ENCODE measurements around the gene HSP90AB1.
"Not testable (repeated sequence)": the region's sequence is repeated elsewhere in the genome, so short reads cannot be mapped to it uniquely, and the experiment has no call there.

Gene HSP90AB1

DNA sequence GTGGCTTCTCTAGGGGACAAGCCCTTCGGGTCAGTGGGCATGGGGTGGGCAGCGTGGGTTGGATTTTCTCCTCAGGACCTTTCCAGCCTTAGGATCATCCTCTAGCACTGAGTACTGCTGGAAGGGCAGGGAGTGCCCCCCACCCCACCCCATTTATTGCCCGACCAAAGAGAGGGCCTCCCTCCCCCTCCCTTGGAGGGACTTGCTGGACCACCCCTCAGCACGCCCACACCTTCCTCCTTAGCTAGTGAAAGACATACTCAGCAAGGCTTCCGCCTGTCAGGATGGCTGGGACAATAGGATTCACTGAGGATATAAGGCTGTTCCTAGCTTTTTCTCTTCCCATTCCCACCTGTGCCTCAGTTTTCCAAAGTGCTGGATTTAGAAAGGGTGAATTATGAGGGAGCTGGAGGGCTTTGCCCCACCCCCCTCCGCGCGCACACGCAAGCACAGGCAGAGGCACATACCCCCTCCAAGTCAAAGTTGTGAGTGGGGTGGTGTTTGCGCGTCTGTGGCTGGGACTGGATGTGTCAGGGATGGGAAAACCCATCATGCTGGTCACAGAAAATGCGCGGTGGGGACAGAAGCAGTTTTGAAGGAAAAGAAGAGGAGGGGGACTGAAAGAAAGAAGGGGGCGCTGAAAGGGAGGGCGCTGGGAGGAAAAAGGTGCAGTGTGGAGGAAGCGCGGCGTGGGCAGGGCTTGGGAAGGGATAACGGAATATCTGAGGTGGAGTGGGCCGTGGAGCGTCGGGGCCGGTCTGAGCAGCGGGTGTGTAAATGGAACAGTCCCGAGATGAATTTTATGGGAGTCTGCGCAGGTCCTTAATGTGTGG lies 24.2 kb upstream of the HSP90AB1 start:
- peak; percentile 11 for DNase-seq

DNA sequence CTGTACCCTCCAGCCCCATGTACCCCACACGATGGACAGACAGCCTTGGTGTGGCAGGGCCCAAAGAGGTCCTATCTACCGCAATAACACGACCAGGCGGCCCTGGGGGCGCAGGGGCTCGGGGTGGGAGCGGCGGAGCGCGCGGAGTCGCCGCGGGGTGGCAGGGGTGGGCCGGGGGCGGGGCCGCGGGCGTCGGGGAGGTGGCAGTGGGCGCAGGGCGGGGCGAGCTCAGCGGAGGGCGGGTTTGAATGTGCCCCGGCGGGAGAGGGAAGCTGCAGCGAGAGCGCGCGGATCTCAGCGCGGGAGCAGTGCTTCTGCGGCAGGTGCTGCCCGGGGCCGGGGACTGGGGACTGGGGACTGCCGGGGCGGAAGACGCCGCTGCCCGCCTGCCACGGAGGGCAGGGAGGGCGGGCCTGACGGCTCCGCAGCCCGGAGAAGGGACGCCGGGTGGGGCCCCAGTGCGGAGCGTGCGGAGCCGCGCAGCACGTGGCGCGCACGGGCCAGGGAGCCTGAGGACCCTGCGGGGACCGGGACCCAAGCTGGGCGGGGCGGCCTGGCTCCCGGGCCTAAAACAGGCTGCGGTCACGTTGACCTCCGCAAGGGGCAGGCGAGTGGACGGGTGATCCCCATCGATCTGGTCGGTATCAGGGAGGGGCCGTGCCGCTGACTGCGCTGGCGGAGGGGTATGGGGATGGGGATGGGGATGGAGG lies 23.4 kb upstream of the HSP90AB1 start, which contains the start of gene SLC29A1:
SLC29A1 (plus strand) TSS at position 277 of the 710 bp plus-strand sequence. CDS start 3,719 bp downstream, outside the sequence.
- peak; percentile 70 for DNase-seq

DNA sequence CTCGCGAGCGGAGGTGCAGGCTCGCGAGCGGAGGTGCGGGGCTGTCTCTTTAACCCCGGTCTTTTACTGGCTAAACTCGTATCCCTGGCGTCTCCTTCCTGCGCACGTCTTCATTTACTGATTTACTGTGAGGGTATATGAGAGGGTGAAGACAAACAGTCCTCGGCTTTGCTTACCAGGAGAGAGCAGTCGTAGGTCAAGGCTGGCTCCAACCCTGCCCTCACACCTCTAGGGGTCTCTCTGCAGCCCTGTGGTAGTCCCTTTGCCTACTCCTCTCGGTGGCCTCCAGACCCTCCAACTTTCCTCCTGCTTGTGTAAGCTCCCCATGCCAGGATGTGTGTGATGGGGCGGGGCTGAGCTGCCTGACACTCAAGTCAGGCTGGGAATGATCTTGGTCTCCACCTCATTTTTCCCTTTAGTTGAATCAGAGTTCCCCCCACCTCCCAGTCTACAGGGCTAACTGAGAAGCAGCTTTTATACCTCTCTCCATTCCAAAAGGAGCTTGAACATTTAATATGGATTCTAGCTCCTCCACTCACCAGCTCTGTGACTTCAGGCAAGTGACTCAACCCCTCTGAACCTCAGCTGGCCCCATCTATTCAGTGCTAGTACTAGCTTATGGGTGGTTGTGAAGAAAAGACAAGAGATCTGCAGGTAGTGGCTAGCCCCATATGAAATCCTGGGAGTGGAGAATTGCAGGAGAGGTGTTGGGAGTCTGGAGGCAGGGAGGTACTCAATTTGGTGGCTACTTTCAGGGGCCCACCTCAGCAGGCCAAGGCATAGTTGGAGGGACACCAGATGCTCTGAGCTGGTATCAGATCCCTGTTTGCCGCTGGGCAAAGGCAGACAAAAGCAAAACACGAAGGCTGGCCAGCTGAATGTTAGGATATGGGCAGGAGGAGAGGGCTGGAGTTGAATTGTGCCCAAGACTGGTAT lies 22.6 kb upstream of the HSP90AB1 start:
- no peak for DNase-seq

DNA sequence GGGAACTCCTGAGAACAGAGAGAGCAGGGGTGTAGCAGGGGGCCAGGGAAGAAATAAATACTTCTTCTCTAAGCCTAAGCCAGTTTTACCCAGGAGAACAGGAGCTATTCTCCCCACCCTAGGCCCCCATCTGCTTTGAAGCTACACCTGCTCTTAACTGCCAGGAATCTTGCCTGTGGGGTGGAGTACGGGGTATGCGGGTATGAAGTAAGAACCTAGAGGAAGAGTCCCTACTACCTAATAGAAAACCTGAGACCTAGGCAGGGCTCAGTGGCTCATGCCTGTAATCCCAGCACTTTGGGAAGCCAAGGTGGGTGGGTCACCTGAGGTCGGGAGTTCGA lies 22.0 kb upstream of the HSP90AB1 start:
- no peak for DNase-seq

DNA sequence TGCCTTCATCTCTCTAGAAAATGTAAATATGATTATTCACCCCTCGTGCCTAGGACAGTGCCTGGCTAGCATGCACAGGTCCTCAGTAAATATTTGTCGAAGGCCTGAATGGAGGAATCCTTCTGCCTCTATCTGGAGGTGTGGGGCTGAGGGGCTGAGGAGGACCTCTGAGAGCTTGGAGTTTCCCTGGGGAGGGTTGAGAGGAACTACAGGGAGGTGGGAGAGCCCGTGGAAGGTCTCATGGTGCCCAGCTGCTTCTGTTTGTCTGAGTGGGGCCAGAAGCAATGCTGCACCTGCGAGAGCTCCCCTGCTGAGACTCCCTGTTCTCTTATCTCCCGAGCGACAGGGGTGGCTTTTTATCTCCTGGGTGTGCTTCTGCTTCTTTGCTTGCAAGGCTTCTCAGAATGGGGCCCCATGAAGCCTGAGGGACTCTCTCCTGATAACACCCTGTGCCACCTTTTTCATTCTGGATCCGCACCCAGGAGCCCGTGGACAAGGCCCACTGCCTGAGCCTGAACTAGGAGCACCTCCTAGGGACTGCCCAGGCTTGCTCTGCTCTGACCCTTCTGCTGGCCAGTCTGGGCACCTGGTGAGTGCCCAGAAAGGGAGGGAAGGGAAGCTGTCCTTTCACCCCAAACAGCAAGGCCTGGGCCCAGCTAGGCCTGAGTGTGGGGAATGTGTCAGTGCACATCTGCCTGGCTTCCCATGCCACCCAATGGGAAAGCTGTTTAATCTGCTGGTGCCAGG lies 21.1 kb upstream of the HSP90AB1 start:
- DNase-seq = no peak

DNA sequence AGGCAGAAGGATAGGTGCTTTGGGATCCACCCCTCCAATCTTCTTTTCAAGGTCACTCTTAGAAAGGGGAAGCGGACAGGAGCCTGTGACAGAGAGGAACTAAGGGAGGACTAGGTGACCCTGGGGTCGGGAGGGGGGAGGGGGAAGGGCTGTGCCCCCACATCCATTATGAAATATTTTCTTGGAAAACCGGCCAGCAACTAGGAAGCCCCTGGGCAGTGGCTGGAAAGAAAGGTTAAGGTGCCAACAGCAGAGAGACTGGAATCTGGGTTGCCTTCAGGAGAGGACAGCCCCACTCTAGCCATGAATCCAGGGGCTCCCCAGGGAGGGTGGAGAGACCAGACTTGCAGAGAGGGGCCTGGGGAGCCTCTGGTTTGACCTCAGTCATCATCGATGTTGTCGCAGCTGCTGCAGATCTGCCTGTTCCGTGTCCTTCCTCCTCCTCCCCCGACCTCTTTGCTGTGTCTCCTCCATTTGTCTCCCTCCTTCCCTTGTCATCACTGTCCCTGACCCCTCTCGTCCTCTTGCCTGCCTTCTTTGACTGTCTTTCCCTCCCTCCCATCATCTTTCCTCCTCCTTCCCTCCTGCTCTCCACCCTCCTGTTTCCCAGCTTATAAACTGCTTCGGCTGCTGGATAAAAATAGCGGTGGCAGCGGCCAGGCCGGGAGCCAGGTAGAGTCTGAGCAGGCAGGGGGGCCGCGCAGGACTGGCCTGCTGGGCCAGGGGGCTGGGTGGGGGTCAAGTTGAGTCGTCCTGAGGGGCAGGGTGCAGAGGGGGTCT lies 20.3 kb upstream of the HSP90AB1 start:
- no peak for DNase-seq

DNA sequence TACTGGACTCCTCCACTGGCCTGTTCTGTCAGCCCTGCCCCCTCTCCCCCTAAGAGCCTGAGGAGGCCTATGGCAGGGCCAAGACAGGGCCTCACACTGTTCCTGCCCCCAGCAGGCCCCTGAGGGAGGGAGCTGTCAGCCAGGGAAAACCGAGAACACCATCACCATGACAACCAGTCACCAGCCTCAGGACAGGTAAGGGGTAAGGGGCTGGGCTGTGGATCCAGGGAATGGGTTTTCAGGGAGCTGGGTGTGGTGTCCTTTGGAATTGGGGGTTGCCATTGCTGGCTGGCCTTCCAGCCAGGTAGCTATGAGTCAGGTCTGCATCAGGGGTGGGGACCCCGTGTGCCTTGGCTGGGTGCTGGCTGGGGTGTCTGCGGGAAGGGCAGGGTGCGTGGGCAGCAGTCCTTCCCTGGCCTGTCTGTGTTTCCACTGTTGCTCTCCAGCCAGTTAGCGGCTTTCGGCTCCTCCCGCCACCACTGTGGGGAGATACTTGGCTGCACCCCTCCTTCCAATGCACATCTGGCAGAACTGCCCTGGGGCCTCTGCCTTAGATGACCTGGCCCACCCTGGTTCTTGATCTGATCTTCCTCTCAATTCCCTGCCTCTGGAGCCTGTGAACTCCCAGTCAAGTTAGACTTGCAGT lies 19.6 kb upstream of the HSP90AB1 start:
- no peak for DNase-seq

DNA sequence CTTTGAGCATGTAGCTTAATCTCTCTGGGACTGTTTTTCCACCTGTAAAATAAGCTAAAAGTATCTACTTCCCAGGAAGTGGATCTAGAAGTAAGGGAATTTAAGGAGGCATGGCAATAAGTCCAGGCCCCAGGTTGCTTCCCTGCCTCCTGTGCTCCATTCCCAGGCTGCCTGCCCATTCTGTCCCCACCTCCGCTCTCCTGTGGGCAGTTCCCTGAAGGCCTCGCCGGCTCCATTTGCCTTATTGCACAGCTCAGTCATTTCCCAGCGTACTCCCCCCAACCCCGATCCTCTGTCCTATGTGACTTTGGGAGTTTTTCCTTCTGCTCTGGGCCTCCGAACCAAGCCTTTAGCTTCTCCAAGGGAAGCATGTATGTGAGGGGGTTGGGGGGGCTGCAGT lies 18.9 kb upstream of the HSP90AB1 start:
- DNase-seq = no peak

DNA sequence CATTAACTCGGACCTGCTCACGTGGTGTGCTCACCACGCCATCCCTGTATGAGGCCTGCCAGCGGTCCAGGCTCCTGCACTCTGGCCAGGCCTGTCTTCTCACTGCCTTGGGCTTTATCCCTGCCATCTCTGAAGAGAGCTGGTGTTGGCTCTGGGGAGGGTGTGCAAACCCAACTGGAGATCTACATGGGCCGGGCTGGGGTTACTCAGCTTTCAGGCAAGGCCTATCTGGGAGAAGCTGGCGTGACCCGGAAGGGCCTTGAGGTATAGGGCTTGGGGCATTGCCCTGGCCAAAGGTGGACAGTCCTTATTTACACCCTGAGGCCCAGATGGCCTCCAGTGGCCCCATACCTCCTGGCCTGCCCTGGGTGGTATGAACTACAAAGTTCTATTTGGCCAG lies 18.5 kb upstream of the HSP90AB1 start:
- DNase-seq = no peak

DNA sequence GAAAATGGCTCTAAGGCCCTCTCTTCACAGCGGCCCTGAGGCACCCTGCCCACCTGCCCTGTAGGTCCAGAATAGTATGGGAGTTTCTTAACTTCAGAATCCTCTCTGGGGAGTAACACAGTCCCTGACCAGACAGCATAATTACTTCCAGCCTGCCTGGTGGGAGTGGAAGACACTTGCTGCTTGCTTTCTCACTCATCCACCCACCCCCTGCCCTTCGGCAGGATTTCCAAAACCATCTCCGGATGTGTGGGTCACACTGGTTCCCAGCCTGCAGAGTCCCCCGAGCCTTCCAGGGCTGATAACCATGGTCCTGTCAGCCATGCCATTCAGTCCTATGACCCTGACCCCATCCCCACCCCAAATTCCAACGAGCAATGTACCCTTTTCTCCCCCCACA lies 18.1 kb upstream of the HSP90AB1 start:
- no peak for DNase-seq

DNA sequence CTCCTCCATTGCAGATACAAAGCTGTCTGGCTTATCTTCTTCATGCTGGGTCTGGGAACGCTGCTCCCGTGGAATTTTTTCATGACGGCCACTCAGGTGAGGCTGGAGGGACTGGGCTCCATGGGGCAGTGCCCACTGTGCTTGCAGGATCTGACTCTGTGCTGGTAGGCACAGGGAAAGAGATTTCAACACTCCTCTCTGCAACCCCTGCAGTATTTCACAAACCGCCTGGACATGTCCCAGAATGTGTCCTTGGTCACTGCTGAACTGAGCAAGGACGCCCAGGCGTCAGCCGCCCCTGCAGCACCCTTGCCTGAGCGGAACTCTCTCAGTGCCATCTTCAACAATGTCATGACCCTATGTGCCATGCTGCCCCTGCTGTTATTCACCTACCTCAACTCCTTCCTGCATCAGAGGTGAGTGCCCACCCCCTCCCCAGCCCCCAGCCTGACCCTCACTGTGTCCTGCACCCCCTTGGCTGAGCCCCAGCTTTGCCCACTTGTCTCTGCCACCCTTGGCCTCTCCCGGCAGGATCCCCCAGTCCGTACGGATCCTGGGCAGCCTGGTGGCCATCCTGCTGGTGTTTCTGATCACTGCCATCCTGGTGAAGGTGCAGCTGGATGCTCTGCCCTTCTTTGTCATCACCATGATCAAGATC lies 17.4 kb upstream of the HSP90AB1 start:
- DNase-seq = no peak

DNA sequence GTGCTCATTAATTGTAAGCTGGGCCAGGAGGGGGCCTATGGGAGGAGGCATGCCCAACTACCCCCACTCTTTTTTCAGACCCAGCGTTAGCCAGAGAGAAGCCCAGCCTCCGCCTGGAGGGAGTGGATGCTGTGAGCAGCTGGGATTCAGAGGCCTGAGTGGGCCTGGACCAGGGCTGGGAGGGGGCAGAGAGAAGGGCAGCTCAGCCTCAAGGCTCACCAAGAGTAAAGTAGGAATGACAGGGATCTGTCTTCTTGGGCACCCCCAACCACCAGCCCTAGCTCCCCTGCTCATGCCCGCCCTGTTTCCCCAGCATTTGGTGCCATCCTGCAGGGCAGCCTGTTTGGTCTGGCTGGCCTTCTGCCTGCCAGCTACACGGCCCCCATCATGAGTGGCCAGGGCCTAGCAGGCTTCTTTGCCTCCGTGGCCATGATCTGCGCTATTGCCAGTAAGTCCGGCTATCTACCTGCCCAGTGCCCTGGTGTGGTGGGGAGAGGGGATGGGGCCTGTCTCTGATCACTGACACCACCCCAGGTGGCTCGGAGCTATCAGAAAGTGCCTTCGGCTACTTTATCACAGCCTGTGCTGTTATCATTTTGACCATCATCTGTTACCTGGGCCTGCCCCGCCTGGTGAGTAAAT lies 16.7 kb upstream of the HSP90AB1 start:
- DNase-seq = no peak

DNA sequence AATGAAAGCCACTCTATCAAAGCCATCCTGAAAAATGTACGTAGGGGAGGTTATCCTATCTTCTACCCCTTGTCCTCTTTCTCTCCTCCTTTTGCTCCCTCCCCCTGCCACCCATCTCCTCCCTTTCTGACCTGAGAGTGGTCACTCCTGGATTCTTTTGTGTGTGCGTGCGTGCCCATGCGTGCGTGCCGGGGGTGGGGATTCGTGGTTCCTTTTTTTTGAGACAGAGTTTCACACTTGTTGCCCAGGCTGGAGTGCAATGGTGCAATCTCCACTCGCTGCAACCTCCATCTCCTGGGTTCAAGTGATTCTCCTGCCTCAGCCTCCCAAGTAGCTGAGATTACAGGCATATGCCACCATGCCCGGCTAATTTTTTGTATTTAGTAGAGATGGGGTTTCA lies 15.5 kb upstream of the HSP90AB1 start:
- DNase-seq = not testable (repeated sequence)

DNA sequence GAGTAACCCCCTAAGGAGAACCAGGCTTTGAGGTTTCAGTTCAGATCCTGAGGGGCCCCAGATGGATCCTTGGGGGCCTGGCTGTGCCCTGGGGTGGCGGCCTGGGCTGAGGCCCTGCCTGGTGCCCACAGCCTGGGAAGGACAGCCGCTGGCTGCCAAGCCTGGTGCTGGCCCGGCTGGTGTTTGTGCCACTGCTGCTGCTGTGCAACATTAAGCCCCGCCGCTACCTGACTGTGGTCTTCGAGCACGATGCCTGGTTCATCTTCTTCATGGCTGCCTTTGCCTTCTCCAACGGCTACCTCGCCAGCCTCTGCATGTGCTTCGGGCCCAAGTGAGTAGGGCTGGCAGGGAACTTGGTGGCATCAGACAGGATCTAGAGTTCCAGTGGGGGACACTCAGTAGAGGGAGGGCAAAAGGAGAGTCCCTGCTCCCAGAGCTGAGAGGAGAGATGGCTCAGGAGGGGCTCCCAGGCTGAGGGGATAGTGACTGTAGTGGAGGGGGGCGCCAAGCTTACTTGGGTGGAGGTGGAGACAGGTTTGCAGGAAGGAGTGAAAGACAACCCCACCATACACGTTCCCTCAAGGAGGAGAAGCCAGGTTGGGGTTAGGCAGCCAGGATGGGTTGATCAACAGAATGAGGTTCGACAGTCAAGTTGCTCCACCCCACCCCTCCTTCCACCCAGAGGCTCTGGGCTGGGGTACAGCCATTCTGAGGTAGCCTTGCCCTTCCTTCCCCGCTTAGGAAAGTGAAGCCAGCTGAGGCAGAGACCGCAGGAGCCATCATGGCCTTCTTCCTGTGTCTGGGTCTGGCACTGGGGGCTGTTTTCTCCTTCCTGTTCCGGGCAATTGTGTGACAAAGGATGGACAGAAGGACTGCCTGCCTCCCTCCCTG lies 14.0 kb upstream of the HSP90AB1 start:
- DNase-seq = no peak

DNA sequence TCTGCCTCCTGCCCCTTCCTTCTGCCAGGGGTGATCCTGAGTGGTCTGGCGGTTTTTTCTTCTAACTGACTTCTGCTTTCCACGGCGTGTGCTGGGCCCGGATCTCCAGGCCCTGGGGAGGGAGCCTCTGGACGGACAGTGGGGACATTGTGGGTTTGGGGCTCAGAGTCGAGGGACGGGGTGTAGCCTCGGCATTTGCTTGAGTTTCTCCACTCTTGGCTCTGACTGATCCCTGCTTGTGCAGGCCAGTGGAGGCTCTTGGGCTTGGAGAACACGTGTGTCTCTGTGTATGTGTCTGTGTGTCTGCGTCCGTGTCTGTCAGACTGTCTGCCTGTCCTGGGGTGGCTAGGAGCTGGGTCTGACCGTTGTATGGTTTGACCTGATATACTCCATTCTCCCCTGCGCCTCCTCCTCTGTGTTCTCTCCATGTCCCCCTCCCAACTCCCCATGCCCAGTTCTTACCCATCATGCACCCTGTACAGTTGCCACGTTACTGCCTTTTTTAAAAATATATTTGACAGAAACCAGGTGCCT lies 13.3 kb upstream of the HSP90AB1 start:
- DNase-seq = no peak

DNA sequence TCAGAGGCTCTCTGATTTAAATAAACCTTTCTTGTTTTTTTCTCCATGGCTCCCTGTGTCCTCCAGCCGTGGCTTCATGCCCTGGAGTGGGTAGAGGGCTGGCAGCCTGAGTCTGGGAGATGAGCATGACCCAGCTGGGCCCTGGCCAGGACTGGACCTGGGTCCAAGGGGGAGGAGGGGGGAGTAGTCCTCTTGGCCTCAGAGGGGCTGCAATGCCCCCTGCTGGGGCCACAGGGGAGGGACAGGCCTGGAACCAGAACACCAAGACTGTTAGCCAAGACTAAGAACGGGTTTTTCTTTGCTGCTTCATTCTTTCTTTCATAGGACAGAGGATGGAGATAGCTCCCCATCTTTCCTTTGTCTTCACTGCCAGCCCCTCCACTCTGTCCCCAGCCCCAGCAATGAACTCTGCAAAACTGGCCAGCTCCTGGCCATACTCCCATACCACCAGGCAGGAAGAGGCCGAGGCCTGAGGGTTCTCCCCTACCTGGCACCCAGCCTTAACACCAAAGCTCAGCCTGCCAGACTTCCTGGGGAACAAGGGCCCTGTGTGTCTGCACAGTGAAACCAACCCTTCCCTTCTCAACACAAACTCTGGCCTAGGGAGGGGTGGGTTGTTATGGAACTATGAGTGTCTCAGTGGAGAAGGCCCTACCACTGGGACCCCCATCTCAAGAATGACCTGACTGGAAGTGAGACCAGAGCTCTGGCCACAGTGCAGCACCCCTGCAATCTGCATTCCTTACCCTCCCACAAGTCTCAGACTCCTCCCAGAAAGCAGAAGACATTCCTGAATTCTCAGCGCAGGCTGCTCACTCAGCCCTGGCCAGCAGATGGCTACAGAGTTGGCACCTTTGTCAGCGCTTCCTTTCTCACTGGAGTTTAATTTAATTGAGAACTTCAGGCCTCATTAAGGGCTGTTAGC lies 12.5 kb upstream of the HSP90AB1 start:
- DNase-seq = no peak

DNA sequence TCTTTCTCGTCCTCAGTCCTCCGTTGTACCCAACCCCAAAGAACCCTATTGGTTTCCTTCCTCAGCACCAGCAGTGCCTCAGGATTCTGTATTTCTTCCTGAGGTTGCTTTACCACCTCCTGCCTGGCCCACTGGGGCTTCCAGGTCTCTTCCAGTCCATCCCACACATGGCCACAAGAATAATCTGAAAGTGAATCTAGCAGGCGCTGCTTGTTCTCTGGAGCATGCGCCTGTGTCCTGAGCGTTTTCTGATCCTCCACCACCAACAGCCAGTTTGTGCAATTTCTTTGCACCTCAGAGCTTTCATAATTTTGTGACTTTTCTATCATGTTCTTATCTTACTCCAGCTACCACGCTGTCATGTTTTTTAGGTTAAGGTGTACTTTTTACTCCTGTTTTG lies 11.6 kb upstream of the HSP90AB1 start:
- DNase-seq = no peak
